GM19099 (cell line): Measurements from ENCODE around the gene PAFAH1B1.

Experiments
- POLR2A ChIP-seq: IDR thresholded peaks from 3 replicates; pipeline ENCODE4 v1.6.1; 2011; ENCODE audit warnings: low read depth; ENCODE audit not compliant: insufficient read length; ENCODE audit errors: extremely low read depth

PAFAH1B1 gene

DNA sequence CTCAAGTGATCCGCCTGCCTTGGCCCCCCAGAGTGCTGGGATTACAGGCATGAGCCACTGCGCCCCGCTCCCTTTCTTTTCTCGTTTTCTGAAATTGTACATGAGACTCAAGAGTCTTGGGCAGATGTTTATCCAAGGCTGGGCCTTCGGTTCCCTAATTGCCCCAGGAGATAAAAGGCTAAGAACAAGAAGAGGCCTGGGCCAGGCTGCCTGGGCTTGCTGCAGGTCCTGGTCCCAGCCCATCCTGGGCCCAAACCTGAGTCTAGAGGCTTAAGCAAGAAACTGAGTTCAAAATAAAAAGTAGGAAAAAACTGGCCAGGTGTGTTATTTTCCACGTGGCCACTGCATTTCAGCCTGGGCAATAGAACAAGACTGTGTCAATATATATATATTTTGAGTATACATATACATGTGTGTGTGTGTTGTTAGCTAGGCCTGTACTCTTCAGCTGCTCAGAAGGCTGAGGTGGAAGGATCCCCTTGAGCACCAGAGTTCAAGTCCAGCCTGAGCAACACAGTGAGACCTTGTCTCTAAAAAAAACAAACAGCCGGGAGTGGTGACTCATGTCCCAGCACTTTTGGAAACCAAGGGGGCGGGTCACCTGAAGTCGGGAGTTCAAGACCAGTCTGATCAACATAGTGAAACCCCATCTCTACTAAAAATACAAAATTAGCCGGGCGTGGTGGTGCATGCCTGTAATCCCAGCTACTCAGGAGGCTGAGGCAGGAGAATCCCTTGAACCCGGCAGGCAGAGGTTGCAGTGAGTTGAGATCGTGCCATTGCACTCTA lies 124.9 kb downstream of the PAFAH1B1 start:
- TF ChIP-seq POLR2A = no peak

GRCh38 chr17:2719861-2720260 lies 126.4 kb downstream of the PAFAH1B1 start:
- no peak for TF ChIP-seq POLR2A

GRCh38 chr17:2721603-2722002 lies 128.1 kb downstream of the PAFAH1B1 start:
- TF ChIP-seq POLR2A = no peak

DNA sequence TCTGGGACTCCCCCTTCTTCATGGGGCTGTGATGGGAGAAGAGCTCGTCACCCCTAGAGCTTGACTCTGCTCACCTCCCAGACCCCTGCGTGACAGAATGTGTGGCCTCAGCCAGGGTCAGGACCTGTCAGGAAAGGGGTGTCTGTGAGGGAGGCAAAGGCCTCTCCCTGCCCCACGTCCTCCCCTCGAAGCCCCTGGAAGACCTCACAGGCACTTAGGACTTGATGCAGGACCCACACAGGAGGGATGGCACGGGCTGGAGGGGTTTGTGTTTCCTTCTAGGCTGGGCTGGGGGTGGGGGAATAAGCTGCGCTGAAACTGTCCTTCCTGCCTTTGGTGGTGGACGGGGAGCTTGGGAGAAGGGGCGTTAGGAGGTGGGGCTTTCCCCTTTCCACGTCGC lies 129.2 kb downstream of the PAFAH1B1 start:
- TF ChIP-seq POLR2A = no peak

DNA sequence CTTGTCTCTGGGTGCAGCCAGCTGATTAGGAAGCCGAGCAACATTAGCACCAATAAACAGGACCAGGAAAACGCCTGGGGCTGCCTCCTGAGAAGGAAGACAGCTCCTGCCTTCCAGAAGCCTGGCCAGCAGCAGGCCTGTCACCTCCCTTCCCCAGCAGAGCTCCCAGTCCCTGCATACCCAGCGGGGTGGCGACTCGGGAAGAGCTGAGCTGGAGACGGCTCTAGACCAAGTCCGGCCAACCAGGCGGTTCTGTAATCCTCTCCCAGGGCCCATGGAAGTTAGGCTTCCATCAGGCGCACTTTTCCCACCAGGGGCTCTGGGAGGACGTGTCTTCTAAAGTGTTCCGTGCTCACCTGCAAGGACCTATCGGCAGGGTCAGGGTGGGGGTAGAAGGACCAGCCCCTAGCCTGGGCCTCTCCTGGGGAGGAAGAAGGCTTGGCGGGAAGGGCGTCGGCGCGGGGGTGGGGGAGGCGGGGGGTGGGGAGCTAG lies 130.1 kb downstream of the PAFAH1B1 start:
- TF ChIP-seq POLR2A = no peak

GRCh38 chr17:2723997-2724783 lies 130.7 kb downstream of the PAFAH1B1 start:
- TF ChIP-seq POLR2A = no peak

- no peak for TF ChIP-seq POLR2A
These were observed 131.3 kb downstream of the PAFAH1B1 start for GRCh38 chr17:2724784-2725164.

GRCh38 chr17:2730764-2731353 lies 137.4 kb downstream of the PAFAH1B1 start:
- TF ChIP-seq POLR2A = no peak

DNA sequence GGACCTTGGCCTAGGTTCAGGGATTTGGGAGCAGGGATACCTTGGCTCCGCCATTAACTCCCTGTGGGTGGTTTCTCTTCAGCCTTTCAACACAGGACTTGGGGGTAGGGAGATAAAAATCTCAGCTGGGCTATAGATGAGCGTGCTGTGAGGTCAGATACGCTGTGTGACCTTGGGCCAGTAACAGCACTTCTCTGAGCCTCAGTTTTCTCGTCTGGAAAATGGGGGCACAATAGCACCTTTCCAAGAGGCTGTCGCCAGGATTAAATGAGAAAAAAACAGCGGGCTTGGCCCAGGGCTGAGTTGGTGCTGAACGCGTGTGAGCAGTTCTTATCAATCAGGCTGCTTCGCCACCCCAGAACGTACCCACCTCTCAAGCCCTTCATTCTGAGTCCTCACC lies 138.4 kb downstream of the PAFAH1B1 start:
- no peak for TF ChIP-seq POLR2A

DNA sequence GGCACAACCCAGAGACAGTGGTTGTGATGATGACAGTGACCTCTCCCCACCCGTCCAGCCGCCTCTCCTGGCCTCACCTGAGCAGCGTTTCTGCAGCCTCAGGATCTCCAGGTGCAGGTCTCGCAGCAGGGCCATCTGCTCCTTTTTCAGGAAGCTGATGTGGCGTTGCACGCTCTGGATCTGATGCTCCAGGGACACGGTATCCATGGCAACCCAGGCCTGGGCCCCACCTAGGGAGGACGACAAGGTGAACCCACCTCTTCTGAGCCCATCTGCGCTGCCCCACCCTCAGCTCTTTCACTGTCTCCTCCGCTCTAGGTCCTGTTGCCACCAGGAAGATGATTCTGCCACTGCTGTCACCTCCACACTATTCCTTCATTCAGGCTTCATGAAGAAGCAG lies 141.5 kb downstream of the PAFAH1B1 start:
- TF ChIP-seq POLR2A = no peak
